ENCODE results near the gene LMF1.
"Not testable (repeated sequence)": the region's sequence is repeated elsewhere in the genome, so short reads cannot be mapped to it uniquely, and the experiment has no call there.

The LMF1 gene

DNA sequence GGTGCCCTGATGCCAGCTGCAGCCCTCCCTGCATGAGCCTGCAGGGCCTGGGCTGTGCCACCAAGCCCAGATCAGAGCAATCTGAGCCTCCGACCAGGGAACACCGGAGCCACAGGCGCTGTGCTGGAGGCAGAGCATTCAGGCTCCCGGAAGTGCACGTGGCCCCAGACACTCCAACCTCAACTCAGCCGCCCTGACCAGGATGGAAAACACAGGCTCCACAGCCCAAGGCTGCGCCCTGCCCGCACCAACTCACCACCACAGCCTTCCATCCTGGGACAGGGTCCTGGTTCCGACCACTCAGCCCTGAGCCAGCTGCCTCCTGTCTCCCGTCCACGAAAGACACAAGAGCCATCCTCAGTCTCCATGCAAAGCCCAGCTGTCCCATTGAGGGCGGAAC is 18.5 kb downstream of the LMF1 start:
- no peak for DNase-seq
- H3K36me3 ChIP-seq: no peaks in the 10 kb centered on the region
- H3K4me3 ChIP-seq (ENCODE audit: low read depth, low read length): no peak overlapping the region
- H3K4me1 ChIP-seq: no peaks in the 10 kb centered on the region
- no peaks in the 10 kb centered on the region for H3K9me3 ChIP-seq
- no peaks in the 10 kb centered on the region for H3K27me3 ChIP-seq
- TF ChIP-seq, protein P1, sequence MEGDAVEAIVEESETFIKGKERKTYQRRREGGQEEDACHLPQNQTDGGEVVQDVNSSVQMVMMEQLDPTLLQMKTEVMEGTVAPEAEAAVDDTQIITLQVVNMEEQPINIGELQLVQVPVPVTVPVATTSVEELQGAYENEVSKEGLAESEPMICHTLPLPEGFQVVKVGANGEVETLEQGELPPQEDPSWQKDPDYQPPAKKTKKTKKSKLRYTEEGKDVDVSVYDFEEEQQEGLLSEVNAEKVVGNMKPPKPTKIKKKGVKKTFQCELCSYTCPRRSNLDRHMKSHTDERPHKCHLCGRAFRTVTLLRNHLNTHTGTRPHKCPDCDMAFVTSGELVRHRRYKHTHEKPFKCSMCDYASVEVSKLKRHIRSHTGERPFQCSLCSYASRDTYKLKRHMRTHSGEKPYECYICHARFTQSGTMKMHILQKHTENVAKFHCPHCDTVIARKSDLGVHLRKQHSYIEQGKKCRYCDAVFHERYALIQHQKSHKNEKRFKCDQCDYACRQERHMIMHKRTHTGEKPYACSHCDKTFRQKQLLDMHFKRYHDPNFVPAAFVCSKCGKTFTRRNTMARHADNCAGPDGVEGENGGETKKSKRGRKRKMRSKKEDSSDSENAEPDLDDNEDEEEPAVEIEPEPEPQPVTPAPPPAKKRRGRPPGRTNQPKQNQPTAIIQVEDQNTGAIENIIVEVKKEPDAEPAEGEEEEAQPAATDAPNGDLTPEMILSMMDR (IDR thresholded peaks at IDR 0.05; ENCODE audit: low read depth, low read length): no peak

DNA sequence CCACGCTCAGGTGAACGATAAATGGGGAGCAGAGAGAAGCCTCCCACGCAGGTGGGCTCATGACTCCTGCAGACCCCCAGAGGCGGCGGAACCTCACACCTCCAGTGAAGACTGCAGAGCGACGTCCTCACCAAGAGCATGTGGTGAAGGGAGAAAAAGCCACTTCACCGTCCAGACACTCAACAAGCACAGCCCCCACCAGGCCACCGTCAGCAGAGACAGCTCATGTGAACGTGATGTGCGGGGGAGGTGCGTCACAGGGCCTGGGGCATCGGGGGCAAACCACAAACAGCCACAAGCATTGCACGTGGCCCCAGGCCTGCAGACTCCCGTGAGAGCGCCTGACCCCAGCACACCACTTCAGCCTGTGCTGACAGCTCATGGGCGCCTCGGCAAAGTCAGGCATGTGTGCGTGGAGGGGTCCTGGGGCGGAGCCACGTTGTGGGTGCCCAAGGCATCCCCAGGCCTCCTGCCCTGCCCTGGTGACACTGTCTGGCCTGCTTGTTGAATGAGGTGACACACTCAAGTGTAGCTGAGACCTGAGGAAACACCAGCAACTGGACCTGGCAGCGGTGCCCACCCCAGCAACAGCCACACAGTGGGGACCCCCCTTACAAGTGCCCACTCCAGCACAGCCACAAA is 19.0 kb downstream of the LMF1 start:
- TF ChIP-seq, protein P1 (IDR thresholded peaks at IDR 0.05; ENCODE audit: low read depth, low read length): no peak
- DNase-seq: no peak
- Histone ChIP-seq H3K36me3 (no peaks in the 10 kb centered on the region), H3K4me3 (ENCODE audit: low read depth, low read length) (no peak overlapping the region), H3K27me3 (no peaks in the 10 kb centered on the region), H3K4me1 (no peaks in the 10 kb centered on the region), H3K9me3 (no peaks in the 10 kb centered on the region)

DNA sequence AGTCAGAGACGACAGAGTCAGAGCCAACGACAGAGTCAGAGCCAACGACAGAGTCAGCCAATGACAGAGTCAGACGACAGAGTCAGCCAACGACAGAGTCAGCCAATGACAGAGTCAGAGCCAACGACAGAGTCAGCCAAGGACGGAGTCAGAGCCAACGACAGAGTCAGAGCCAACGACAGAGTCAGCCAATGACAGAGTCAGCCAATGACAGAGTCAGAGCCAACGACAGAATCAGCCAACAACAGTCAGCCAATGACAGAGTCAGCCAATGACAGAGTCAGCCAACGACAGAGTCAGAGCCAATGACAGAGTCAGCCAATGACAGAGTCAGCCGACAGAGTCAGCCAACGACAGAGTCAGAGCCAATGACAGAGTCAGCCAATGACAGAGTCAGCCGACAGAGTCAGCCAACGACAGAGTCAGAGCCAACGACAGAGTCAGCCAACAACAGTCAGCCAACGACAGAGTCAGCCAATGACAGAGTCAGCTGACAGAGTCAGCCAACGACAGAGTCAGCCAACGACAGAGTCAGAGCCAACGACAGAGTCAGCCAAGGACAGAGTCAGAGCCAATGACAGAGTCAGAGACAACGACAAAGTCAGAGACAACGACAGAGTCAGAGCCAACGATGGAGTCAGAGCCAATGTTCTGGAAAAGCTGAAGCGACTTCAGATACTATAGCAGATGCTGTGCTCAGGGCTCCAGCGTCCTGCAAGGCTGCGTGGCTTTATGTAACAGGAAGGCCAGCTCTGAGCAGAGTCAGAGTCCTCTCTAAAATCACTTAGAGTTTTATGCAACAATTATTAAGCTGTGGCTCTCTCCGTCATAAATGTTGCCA is 19.8 kb downstream of the LMF1 start:
- H3K9me3 ChIP-seq; H3K4me1 ChIP-seq; H3K4me3 ChIP-seq (ENCODE audit: low read depth, low read length); H3K27me3 ChIP-seq; H3K36me3 ChIP-seq; DNase-seq: not testable (repeated sequence)

DNA sequence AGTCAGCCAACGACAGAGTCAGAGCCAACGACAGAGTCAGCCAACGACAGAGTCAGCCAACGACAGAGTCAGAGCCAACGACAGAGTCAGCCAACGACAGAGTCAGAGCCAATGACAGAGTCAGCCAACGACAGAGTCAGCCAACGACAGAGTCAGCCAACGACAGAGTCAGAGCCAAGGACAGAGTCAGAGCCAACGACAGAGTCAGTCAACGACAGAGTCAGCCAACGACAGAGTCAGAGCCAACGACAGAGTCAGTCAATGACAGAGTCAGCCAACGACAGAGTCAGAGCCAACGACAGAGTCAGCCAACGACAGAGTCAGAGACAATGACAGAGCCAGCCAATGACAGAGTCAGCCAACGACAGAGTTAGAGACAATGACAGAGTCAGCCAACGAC is 22.0 kb downstream of the LMF1 start:
- not testable (repeated sequence) for H3K9me3 ChIP-seq; DNase-seq; H3K4me3 ChIP-seq (ENCODE audit: low read depth, low read length); H3K27me3 ChIP-seq; H3K36me3 ChIP-seq; H3K4me1 ChIP-seq

DNA sequence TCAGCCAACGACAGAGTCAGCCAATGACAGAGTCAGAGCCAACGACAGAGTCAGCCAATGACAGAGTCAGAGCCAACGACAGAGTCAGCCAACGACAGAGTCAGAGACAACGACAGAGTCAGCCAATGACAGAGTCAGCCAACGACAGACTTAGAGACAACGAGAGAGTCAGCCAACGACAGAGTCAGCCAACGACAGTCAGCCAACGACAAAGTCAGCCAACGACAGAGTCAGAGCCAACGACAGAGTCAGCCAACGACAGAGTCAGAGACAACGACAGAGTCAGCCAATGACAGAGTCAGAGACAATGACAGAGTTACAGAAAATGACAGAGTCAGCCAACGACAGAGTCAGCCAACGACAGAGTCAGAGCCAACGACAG is 22.9 kb downstream of the LMF1 start:
- not testable (repeated sequence) for H3K4me3 ChIP-seq (ENCODE audit: low read depth, low read length); H3K27me3 ChIP-seq; H3K9me3 ChIP-seq; H3K36me3 ChIP-seq; DNase-seq; H3K4me1 ChIP-seq

DNA sequence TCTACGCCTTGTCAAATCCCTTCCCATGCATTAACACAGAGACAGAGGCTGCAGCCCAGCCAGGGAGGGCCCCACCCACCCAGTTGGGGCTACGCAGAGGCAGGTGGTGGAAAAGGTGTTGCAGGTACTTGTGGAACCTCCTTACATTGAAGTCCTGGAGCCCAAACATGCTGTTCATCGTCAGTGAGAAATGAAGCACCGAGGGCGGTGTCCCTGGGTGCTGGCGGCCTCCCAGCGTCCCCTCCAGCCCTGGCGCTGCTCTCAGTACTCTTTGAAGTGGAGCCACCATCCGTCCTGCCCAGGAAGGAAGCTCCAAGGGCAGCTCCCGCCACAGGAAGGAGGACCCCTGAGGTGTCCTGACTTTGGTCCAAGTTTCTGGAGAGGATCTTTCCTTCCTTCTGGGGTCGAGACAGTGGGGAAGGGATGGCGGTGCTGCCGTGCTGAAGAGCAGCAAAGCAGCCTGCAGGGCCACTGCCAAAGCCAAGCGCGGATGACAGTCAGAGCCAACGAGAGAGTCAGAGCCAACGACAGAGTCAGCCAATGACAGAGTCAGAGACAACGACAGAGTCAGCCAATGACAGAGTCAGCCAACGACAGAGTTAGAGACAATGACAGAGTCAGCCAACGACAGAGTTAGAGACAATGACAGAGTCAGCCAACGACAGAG is 23.4 kb downstream of the LMF1 start:
- TF ChIP-seq, protein P1 (IDR thresholded peaks at IDR 0.05; ENCODE audit: low read depth, low read length): no peak
- Histone ChIP-seq H3K27me3 (no peaks in the 10 kb centered on the region), H3K4me3 (ENCODE audit: low read depth, low read length) (no peak overlapping the region), H3K9me3 (0 out of 2 replicates have a peak, but pooled peaks cover 3% of the 10 kb centered on the region), H3K4me1 (no peaks in the 10 kb centered on the region), H3K36me3 (no peaks in the 10 kb centered on the region)
- no peak for DNase-seq

DNA sequence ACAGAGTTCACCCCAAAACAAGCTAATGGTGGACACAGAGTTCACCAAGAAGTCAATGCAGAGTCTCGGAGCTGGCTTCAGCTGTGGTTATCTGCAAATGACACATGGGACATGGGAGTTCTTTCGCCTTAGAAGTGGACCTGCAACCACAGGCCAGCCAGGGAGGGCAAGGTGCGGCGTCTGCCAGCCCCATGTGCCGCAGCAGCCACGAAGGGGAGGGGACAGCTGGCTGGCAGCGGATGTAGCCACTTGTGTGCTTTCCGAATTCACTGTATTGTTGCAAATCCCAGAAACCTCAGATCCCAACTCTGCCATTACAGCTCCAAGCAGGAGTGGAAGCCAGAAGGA is 24.8 kb downstream of the LMF1 start:
- Histone ChIP-seq H3K27me3 (no peaks in the 10 kb centered on the region), H3K4me1 (no peaks in the 10 kb centered on the region), H3K4me3 (ENCODE audit: low read depth, low read length) (no peak overlapping the region), H3K9me3 (0 out of 2 replicates have a peak, but pooled peaks cover 3% of the 10 kb centered on the region), H3K36me3 (no peaks in the 10 kb centered on the region)
- DNase-seq: no peak
- TF ChIP-seq, protein P1 (IDR thresholded peaks at IDR 0.05; ENCODE audit: low read depth, low read length): no peak
